Measurements from ENCODE around the gene SH3TC1.

- TF ChIP-seq CTCF (IDR thresholded peaks at IDR 0.05; ENCODE audit: low read depth, low read length): no peak
- no peak for TF ChIP-seq EZH2phosphoT487 (IDR thresholded peaks at IDR 0.05; ENCODE audit: low read depth)
These were observed at the start of gene SH3TC1 for GRCh38 chr4:8198906-8199593.
